Activated CD8-positive, alpha-beta T cell treated with anti-CD3 and anti-CD28 coated beads for 36 hours (primary cell): ENCODE results near the gene EPB41. TPM values are rescaled to one million over a fixed set of nuclear protein-coding genes. Genes with fewer than 3 reads are reported as not detected.

Experiments
- ATAC-seq: fragments of 200-7000 bp; cut with Tn5 transposase; one replicate; pipeline ENCODE4 v1.10.0; 2021; ENCODE audit warnings: mild to moderate bottlenecking, moderate library complexity
- CTCF ChIA-PET: fragments of 350-600 bp; sonication (Branson Sonifier 250); formaldehyde crosslinking; loops from one replicate; lab custom pipeline; 2021; ENCODE audit warnings: antibody characterized with exemption; lab: Charles Lee
- POLR2A ChIA-PET: fragments of 350-600 bp; sonication (Branson Sonifier 250); formaldehyde crosslinking; loops from one replicate; lab custom pipeline; 2021; ENCODE audit warnings: antibody characterized with exemption; lab: Charles Lee
- DNase-seq: peaks from one replicate; pipeline ENCODE4 v3.0.0-alpha.2; 2020
- H3K27ac Mint-ChIP-seq: one replicate; pipeline ENCODE4 v1.8.0; 2021; ENCODE audit warnings: mild to moderate bottlenecking, mixed read lengths
- H3K27me3 Mint-ChIP-seq: one replicate; pipeline ENCODE4 v1.8.0; 2021; ENCODE audit warnings: mixed read lengths
- H3K36me3 Mint-ChIP-seq: one replicate; pipeline ENCODE4 v1.8.0; 2021; ENCODE audit warnings: low read depth, mixed read lengths
- H3K4me1 Mint-ChIP-seq: one replicate; pipeline ENCODE4 v1.8.0; 2021; ENCODE audit warnings: low read depth, mixed read lengths
- H3K4me3 Mint-ChIP-seq: one replicate; pipeline ENCODE4 v1.8.0; 2021; ENCODE audit warnings: mild to moderate bottlenecking, moderate library complexity, mixed read lengths
- H3K9me3 Mint-ChIP-seq: one replicate; pipeline ENCODE4 v1.8.0; 2021; ENCODE audit warnings: mixed read lengths
- CTCF ChIP-seq: fragments of 200-600 bp; IDR thresholded peaks from one replicate; pipeline ENCODE4 v1.8.0; 2022; ENCODE audit warnings: antibody characterized with exemption, mild to moderate bottlenecking
- intact Hi-C: fragments of 100-400 bp; cut with micrococcal nuclease; formaldehyde crosslinking; loops from one replicate; pipeline ENCODE4 v1.10.0; 2022
- total RNA-seq, 2 experiments: library from RNA; stranded (reverse); gene quantifications; one replicate each; pipeline ENCODE4 v1.2.3, GENCODE V29; 2021

EPB41 gene
- total RNA-seq, 2 experiments from 2014 or later: 74.9 to 80.3 TPM

GRCh38 chr1:28926629-28927265 is 12.4 kb downstream of the EPB41 start:
- Mint-ChIP-seq H3K9me3 (no peaks in the 10 kb centered on the region), H3K4me3 (peak overlapping the region; percentile 57), H3K4me1 (peaks cover 49% of the 10 kb centered on the region), H3K27me3 (no peaks in the 10 kb centered on the region), H3K36me3 (peaks cover 4% of the 10 kb centered on the region), H3K27ac (peak overlapping the region; percentile 89)
- POLR2A ChIA-PET: interaction anchor here (0.6 to 2.2 kb wide), 4 partner anchors 9 to 283 kb away, joined by 3 to 11 read pairs (median 5); partner anchors contain the start of gene EPB41
- TF ChIP-seq CTCF: no peak
- CTCF ChIA-PET: interaction anchor here (0.8 to 2.0 kb wide), 5 partner anchors 10 to 106 kb away, joined by 3 to 11 read pairs (median 3); no protein-coding TSS in a partner anchor
- intact Hi-C loops: loop anchor here (5.0 kb wide), 1 partner anchor 36 kb away; no protein-coding TSS in a partner anchor
- peak; percentile 83 for ATAC-seq
- peak; percentile 32 for DNase-seq

- no peak for DNase-seq
- Mint-ChIP-seq H3K9me3 (no peaks in the 10 kb centered on the region), H3K4me3 (peak overlapping the region; percentile 57), H3K36me3 (peaks cover 4% of the 10 kb centered on the region), H3K27ac (peak overlapping the region; percentile 89), H3K27me3 (no peaks in the 10 kb centered on the region), H3K4me1 (peaks cover 52% of the 10 kb centered on the region)
- ChIA-PET POLR2A (interaction anchor here (0.6 to 2.2 kb wide), 3 partner anchors 9 to 58 kb away, joined by 4 to 11 read pairs (median 6); partner anchors contain the start of gene EPB41), CTCF (interaction anchor here (0.8 to 2.0 kb wide), 6 partner anchors 10 to 105 kb away, joined by 3 to 11 read pairs (median 4); no protein-coding TSS in a partner anchor)
- intact Hi-C loops: loop anchor here (5.0 kb wide), 1 partner anchor 35 kb away; no protein-coding TSS in a partner anchor
- no peak for ATAC-seq
- no peak for TF ChIP-seq CTCF
Observed at GRCh38 chr1:28927266-28927647, 12.9 kb downstream of the EPB41 start.

GRCh38 chr1:28927648-28928313 is 13.4 kb downstream of the EPB41 start:
- H3K4me3 Mint-ChIP-seq: peak overlapping the region; percentile 57
- DNase-seq: no peak
- H3K27me3 Mint-ChIP-seq: no peaks in the 10 kb centered on the region
- peaks cover 4% of the 10 kb centered on the region for H3K36me3 Mint-ChIP-seq
- peaks cover 58% of the 10 kb centered on the region for H3K4me1 Mint-ChIP-seq
- POLR2A ChIA-PET: interaction anchor here (0.9 to 2.2 kb wide), 2 partner anchors 10 to 24 kb away, joined by 3 to 11 read pairs; no protein-coding TSS in a partner anchor
- ATAC-seq: peak; percentile 8
- intact Hi-C loops: loop anchor here (5.0 kb wide), 1 partner anchor 35 kb away; no protein-coding TSS in a partner anchor
- CTCF ChIA-PET: interaction anchor here (0.9 to 2.0 kb wide), 5 partner anchors 11 to 105 kb away, joined by 3 to 11 read pairs (median 4); no protein-coding TSS in a partner anchor
- peak overlapping the region; percentile 89 for H3K27ac Mint-ChIP-seq
- H3K9me3 Mint-ChIP-seq: no peaks in the 10 kb centered on the region
- TF ChIP-seq CTCF: no peak

- ATAC-seq (peak; percentile 55), DNase-seq (no peak)
- H3K4me1 Mint-ChIP-seq: peaks cover 63% of the 10 kb centered on the region
- intact Hi-C loops: loop anchor here (5.0 kb wide), 1 partner anchor 34 kb away; no protein-coding TSS in a partner anchor
- H3K9me3 Mint-ChIP-seq: no peaks in the 10 kb centered on the region
- ChIA-PET CTCF (interaction anchor here (1.1 to 2.0 kb wide), 3 partner anchors 11 to 47 kb away, joined by 4 to 11 read pairs (median 4); no protein-coding TSS in a partner anchor), POLR2A (interaction anchor here (0.9 to 2.2 kb wide), 2 partner anchors 11 to 23 kb away, joined by 3 to 11 read pairs; no protein-coding TSS in a partner anchor)
- no peak for TF ChIP-seq CTCF
- no peaks in the 10 kb centered on the region for H3K27me3 Mint-ChIP-seq
- peak overlapping the region; percentile 57 for H3K4me3 Mint-ChIP-seq
- peak overlapping the region; percentile 89 for H3K27ac Mint-ChIP-seq
- peaks cover 4% of the 10 kb centered on the region for H3K36me3 Mint-ChIP-seq
Observed at GRCh38 chr1:28928314-28928941, 14.1 kb downstream of the EPB41 start.
